Measurements from ENCODE around the gene EARS2. TPM values are rescaled to one million over a fixed set of nuclear protein-coding genes. Genes with fewer than 3 reads are reported as not detected.
A peak's percentile ranks its signal among the peaks of the same experiment; 100 is the strongest.

Gene EARS2
- total RNA-seq, 1 experiment from 2014 or later, result 31.3 TPM

GRCh38 chr16:23508589-23509440, 48.3 kb downstream of the EARS2 start:
- no peak for DNase-seq (ENCODE audit: low read depth)

- no peak for DNase-seq (ENCODE audit: low read depth)
These were observed 50.5 kb downstream of the EARS2 start for GRCh38 chr16:23506606-23506994.

GRCh38 chr16:23505671-23506605, 51.2 kb downstream of the EARS2 start:
- DNase-seq (ENCODE audit: low read depth), result no peak

GRCh38 chr16:23505180-23505665, 51.9 kb downstream of the EARS2 start:
- DNase-seq (ENCODE audit: low read depth), result no peak

- peak; percentile 97 for DNase-seq (ENCODE audit: low read depth)
These were observed 52.5 kb downstream of the EARS2 start for GRCh38 chr16:23504453-23505179.

- peak; percentile 72 for DNase-seq (ENCODE audit: low read depth)
These were observed 53.1 kb downstream of the EARS2 start for GRCh38 chr16:23504076-23504452.

GRCh38 chr16:23502466-23502865, 54.7 kb downstream of the EARS2 start:
- DNase-seq (ENCODE audit: low read depth), result no peak

- DNase-seq (ENCODE audit: low read depth), result no peak
These were observed 55.9 kb downstream of the EARS2 start for GRCh38 chr16:23501291-23501690.

GRCh38 chr16:23500862-23501225, 56.3 kb downstream of the EARS2 start:
- DNase-seq (ENCODE audit: low read depth), result no peak

GRCh38 chr16:23500212-23500861, 56.8 kb downstream of the EARS2 start:
- DNase-seq (ENCODE audit: low read depth), result no peak

- no peak for DNase-seq (ENCODE audit: low read depth)
These were observed 57.3 kb downstream of the EARS2 start for GRCh38 chr16:23499801-23500200.

GRCh38 chr16:23498863-23499262, 58.3 kb downstream of the EARS2 start:
- no peak for DNase-seq (ENCODE audit: low read depth)

- no peak for DNase-seq (ENCODE audit: low read depth)
These were observed 59.6 kb downstream of the EARS2 start for GRCh38 chr16:23497543-23497868.

GRCh38 chr16:23496821-23497542, 60.2 kb downstream of the EARS2 start:
- DNase-seq (ENCODE audit: low read depth), result no peak

GRCh38 chr16:23495671-23496070, 61.5 kb downstream of the EARS2 start:
- DNase-seq (ENCODE audit: low read depth), result no peak

- no peak for DNase-seq (ENCODE audit: low read depth)
These were observed 63.0 kb downstream of the EARS2 start for GRCh38 chr16:23494188-23494587.

GRCh38 chr16:23491490-23492391, 65.4 kb downstream of the EARS2 start:
- peak; percentile 57 for DNase-seq (ENCODE audit: low read depth)

- no peak for DNase-seq (ENCODE audit: low read depth)
These were observed 70.7 kb downstream of the EARS2 start for GRCh38 chr16:23486480-23486879.

GRCh38 chr16:23485841-23486240, 71.3 kb downstream of the EARS2 start:
- DNase-seq (ENCODE audit: low read depth), result no peak
